Epithelial cell of esophagus (primary cell): ENCODE data around the gene MEX3A.

Experiments used
- DNase-seq: peaks from one replicate; pipeline ENCODE4 v3.0.0; 2010; ENCODE audit warnings: low read depth
- H3K4me3 ChIP-seq: 2 replicates; pipeline ENCODE4 v1.5.1; 2011; ENCODE audit warnings: mild to moderate bottlenecking, low read length, control low read depth
- CTCF ChIP-seq: IDR thresholded peaks from 2 replicates; pipeline ENCODE4 v1.5.1; 2011; ENCODE audit warnings: low read depth, mild to moderate bottlenecking, low read length, control low read depth, inconsistent platforms; ENCODE audit not compliant: insufficient read depth; ENCODE audit errors: missing control alignments

MEX3A gene, protein sequence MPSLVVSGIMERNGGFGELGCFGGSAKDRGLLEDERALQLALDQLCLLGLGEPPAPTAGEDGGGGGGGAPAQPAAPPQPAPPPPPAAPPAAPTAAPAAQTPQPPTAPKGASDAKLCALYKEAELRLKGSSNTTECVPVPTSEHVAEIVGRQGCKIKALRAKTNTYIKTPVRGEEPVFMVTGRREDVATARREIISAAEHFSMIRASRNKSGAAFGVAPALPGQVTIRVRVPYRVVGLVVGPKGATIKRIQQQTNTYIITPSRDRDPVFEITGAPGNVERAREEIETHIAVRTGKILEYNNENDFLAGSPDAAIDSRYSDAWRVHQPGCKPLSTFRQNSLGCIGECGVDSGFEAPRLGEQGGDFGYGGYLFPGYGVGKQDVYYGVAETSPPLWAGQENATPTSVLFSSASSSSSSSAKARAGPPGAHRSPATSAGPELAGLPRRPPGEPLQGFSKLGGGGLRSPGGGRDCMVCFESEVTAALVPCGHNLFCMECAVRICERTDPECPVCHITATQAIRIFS

GRCh38 chr1:156082309-156083091 lies at the start of gene MEX3A:
MEX3A (minus strand) TSS chr1:156082465; CDS start chr1:156081998, 467 bp downstream.
- H3K4me3 ChIP-seq = peak within 1 kb of the TSS; percentile 59
- no peak for TF ChIP-seq CTCF
- DNase-seq = peak; percentile 62

- TF ChIP-seq CTCF = no peak
- H3K4me3 ChIP-seq = no peak overlapping the region
- DNase-seq = no peak
These were observed 48.3 kb upstream of the MEX3A start for GRCh38 chr1:156130578-156130942.

- H3K4me3 ChIP-seq = no peak overlapping the region
- TF ChIP-seq CTCF = peak; percentile 95
- DNase-seq = peak; percentile 98
These were observed 47.7 kb upstream of the MEX3A start for GRCh38 chr1:156129687-156130577.

- H3K4me3 ChIP-seq = peak overlapping the region; percentile 4
- TF ChIP-seq CTCF = no peak
- no peak for DNase-seq
These were observed 46.7 kb upstream of the MEX3A start for GRCh38 chr1:156128654-156129597.

DNA sequence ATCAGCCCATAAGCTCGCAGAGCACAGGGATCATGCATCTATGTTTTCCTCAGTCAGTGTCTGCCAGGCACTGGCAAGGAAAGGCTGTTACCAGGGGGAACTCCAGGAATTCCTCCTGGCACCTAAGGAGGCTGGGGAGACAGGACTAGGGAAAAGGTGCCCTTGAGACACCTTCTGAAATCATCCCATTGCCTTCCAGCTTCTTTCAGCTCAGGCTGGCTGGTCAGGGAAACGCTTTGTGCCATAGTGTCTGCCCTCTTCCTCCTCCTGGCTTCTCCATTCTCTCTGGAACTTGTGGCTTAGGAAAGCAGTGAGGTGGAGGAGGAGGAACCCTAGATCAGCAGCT lies 46.0 kb upstream of the MEX3A start:
- no peak for TF ChIP-seq CTCF
- DNase-seq = no peak
- peak overlapping the region; percentile 7 for H3K4me3 ChIP-seq
